ENCODE data around the gene GARRE1. TPM values are rescaled to one million over a fixed set of nuclear protein-coding genes. Genes with fewer than 3 reads are reported as not detected.

Gene GARRE1
- total RNA-seq, 2 experiments from 2014 or later = 16.1 to 16.6 TPM

DNA sequence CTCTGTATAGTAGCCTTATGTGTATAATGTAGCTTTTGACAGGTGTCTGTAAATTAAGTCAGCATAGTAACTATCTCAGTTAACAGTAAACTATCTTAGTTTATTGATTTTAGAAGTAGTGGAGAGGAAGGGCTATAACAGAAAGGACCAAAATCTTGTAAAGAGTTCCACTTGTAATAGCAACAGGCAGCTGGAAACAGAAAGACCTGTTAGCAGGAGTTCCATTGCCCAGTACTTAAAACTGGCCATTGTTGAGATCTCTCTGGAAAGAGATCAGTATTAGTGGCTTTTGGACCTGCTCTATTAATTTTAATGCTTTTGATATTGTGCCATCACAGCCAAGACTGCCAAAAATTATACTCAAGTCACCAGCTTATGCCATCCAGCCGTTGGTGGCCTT is 32.0 kb upstream of the GARRE1 start:
- CTCF ChIA-PET = interaction anchor here (0.9 to 2.5 kb wide), 2 partner anchors 10 to 25 kb away, joined by 3 to 12 read pairs; no protein-coding TSS in a partner anchor
- H3K27me3 Mint-ChIP-seq = no peaks in the 10 kb centered on the region

DNA sequence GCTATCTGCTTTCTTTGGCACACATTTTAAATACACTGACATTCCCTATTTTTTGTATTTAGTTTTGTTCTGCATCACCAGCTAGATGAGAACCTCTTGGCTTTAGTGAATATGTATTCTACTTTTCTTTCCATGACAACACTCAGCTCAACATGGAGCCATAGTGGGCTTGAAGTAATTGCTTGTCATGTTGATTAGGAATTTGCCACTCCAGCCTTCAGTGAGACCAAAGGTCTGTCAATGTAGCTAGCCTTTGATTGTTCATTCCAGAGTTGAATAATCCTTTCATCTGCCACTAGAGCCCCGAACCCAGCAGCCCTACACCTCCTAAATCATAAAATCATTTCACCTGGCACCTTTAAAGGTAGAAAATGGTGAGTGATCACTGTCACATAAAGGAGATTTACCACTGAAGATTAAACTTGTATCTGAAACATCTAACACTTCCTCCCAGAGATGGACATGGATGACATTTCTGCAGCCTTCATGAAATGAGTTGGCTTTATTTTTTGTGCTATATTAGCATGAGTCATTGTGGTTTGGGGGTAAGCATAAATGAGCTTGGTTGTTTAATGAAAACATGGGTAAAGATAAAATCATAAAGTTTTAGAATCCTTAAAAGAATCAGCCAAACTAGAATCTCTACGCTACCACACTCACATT is 29.2 kb upstream of the GARRE1 start:
- Mint-ChIP-seq H3K27ac (peak overlapping the region; percentile 66), H3K9me3 (no peaks in the 10 kb centered on the region), H3K4me3 (no peak overlapping the region), H3K27me3 (no peaks in the 10 kb centered on the region), H3K4me1 (peaks cover 45% of the 10 kb centered on the region), H3K36me3 (ENCODE audit: low read depth) (peaks cover 84% of the 10 kb centered on the region)
- CTCF ChIA-PET = interaction anchor here (0.8 to 1.1 kb wide), 2 partner anchors 9 to 122 kb away, joined by 3 read pairs; no protein-coding TSS in a partner anchor
- no peak for DNase-seq
- POLR2A ChIA-PET = no interaction called here

More for the DNA sequence above, 32.0 kb upstream of the GARRE1 start:
- Mint-ChIP-seq H3K9me3 (no peaks in the 10 kb centered on the region), H3K36me3 (ENCODE audit: low read depth) (peaks cover 79% of the 10 kb centered on the region), H3K4me1 (peaks cover 63% of the 10 kb centered on the region), H3K4me3 (no peak overlapping the region), H3K27ac (no peak overlapping the region)
- POLR2A ChIA-PET = no interaction called here
- DNase-seq = no peak

DNA sequence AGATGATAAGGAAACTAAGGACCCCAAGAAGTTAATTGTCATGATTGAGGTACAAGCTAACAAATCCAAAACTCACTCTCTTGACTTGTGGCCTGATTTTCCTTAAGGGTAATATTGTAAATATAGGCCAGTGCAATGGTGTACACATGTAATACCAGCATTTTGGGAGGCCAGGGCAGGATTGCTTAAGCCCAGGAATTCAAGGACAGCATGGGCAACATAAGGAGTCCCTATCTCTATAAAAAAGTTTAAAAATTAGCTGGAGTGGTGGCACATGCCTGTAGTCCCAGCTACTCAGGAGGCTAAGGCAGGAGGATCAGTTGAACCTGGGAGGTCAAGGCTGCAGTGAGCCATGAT is 28.7 kb upstream of the GARRE1 start:
- no peak for DNase-seq
- ChIA-PET CTCF (interaction anchor here (0.6 to 1.3 kb wide), 3 partner anchors 9 to 71 kb away, joined by 3 to 7 read pairs (median 4); partner anchors contain the start of gene LSM14A), POLR2A (no interaction called here)
- Mint-ChIP-seq H3K9me3 (no peaks in the 10 kb centered on the region), H3K36me3 (ENCODE audit: low read depth) (peaks cover 83% of the 10 kb centered on the region), H3K4me1 (peaks cover 41% of the 10 kb centered on the region), H3K27ac (peak overlapping the region; percentile 66), H3K4me3 (no peak overlapping the region), H3K27me3 (no peaks in the 10 kb centered on the region)

DNA sequence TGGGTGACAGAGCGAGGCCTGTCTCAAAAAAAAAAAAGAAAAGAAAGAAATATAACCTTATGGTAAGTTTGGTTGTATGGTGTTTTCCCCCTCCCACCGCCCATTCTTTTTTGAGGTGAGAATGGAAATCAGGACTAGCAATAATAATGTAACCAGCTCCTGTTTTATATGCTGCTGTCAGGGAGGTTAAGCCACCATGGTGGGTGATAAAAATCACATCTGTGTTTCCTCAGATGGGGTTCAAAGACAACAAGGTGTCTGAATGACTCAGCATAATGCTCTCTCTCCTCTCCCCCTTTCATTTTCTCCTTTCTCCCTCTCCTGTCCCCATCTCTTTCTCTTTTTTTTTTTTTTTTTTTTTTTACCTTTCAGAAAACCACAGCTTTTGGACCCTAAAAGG is 28.3 kb upstream of the GARRE1 start:
- Mint-ChIP-seq H3K9me3 (no peaks in the 10 kb centered on the region), H3K27ac (peak overlapping the region; percentile 66), H3K27me3 (no peaks in the 10 kb centered on the region), H3K4me3 (no peak overlapping the region), H3K4me1 (peaks cover 42% of the 10 kb centered on the region), H3K36me3 (ENCODE audit: low read depth) (peaks cover 81% of the 10 kb centered on the region)
- peak; percentile 14 for DNase-seq
- ChIA-PET POLR2A (interaction anchor here (0.6 kb wide), 1 partner anchor 978 kb away, joined by 3 read pairs; no protein-coding TSS in a partner anchor), CTCF (interaction anchor here (0.6 to 1.3 kb wide), 4 partner anchors 8 to 70 kb away, joined by 3 to 7 read pairs (median 4); partner anchors contain the start of gene LSM14A)

DNA sequence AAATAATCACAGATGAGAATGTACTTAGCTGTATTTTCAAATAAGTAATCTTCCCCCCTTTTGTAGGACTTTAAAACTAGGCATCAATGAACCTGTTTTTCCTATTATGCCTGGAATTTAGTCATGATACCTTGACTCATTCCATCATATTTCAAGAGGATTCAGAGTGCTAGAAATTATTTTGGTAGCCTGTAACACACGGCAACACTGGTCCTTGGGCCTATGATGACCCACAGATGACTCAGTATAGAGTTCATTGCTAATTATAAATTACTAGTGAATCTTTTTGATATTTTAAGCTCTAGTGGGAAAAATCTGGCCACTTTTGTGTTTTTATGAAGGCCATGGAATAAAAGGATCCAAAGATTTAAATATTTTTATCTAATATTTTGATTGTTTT is 26.0 kb upstream of the GARRE1 start:
- no peaks in the 10 kb centered on the region for H3K9me3 Mint-ChIP-seq
- POLR2A ChIA-PET = no interaction called here
- H3K36me3 Mint-ChIP-seq (ENCODE audit: low read depth) = peaks cover 66% of the 10 kb centered on the region

DNA sequence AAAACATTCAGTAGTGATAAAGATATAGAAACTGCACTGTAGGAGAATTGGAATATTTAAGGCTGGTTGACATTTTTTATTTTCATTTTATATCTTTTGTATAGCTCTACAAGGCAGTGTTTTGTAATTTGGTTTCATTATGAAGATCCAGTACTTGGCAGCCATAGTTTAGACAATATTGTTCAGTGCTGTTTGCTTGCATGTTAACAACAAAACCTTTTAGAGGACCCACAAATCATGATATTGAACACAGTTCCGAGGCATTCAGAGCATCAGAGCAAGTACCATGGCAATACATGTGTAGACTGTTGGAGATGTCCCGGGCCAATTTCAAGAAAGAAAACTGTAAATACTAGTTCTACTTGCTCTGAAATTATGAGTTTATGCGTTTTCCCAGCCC is 25.6 kb upstream of the GARRE1 start:
- Mint-ChIP-seq H3K36me3 (ENCODE audit: low read depth) (peaks cover 62% of the 10 kb centered on the region), H3K27ac (no peak overlapping the region), H3K9me3 (no peaks in the 10 kb centered on the region), H3K4me1 (peaks cover 60% of the 10 kb centered on the region), H3K4me3 (no peak overlapping the region), H3K27me3 (no peaks in the 10 kb centered on the region)
- POLR2A ChIA-PET = no interaction called here
- CTCF ChIA-PET = interaction anchor here (1.7 kb wide), 1 partner anchor 11 kb away, joined by 4 read pairs; no protein-coding TSS in a partner anchor
- no peak for DNase-seq

More for the DNA sequence above, 26.0 kb upstream of the GARRE1 start:
- Mint-ChIP-seq H3K27ac (no peak overlapping the region), H3K27me3 (no peaks in the 10 kb centered on the region), H3K4me1 (peaks cover 61% of the 10 kb centered on the region), H3K4me3 (no peak overlapping the region)
- CTCF ChIA-PET = interaction anchor here (1.7 kb wide), 1 partner anchor 11 kb away, joined by 4 read pairs; no protein-coding TSS in a partner anchor
- no peak for DNase-seq

DNA sequence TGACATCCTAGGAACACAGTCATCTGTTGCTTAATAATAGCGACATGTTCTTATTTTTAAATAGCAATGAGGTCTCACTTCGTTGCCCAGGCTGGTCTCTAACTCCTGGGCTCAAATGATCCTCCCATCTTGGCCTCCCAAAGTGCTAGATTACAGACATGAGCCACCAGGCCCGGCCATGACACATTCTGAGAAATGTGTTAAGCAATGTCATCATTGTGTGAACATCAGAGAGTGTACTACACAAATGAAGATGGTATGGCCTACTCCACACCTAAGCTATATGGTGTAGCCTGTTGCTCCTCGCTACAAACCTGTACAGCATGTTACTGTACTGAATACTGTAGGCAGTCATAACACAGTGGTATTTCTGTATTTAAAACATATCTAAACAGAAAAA is 24.6 kb upstream of the GARRE1 start:
- Mint-ChIP-seq H3K4me3 (no peak overlapping the region), H3K4me1 (peaks cover 56% of the 10 kb centered on the region), H3K27me3 (no peaks in the 10 kb centered on the region), H3K9me3 (no peaks in the 10 kb centered on the region), H3K36me3 (ENCODE audit: low read depth) (peaks cover 57% of the 10 kb centered on the region), H3K27ac (peak overlapping the region; percentile 16)
- ChIA-PET POLR2A (no interaction called here), CTCF (no interaction called here)
- DNase-seq = no peak

DNA sequence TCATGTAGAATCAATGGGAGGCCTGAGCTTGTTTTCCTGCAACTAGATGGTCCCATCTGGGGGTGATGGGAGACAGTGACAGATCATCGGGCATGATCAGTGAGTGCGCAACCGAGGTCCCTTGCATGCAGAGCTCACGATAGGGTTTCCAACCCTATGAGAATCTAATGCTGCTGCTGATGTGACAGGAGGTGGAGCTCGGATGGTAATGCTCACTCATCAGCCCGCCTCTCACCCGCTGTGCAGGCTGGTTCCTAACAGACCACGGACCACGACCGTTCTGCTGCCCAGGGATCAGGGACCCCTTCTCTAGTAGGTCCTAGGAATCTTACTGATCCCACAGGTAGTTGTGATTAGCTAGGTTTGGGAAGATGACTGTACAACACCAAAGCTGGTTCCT is 23.5 kb upstream of the GARRE1 start:
- H3K27ac Mint-ChIP-seq = no peak overlapping the region
- POLR2A ChIA-PET = no interaction called here
- no peak for DNase-seq
- CTCF ChIA-PET = interaction anchor here (2.8 kb wide), 1 partner anchor 9 kb away, joined by 12 read pairs; no protein-coding TSS in a partner anchor
- H3K4me3 Mint-ChIP-seq = no peak overlapping the region
- no peaks in the 10 kb centered on the region for H3K27me3 Mint-ChIP-seq
- peaks cover 45% of the 10 kb centered on the region for H3K4me1 Mint-ChIP-seq
- peaks cover 46% of the 10 kb centered on the region for H3K36me3 Mint-ChIP-seq (ENCODE audit: low read depth)
- no peaks in the 10 kb centered on the region for H3K9me3 Mint-ChIP-seq

DNA sequence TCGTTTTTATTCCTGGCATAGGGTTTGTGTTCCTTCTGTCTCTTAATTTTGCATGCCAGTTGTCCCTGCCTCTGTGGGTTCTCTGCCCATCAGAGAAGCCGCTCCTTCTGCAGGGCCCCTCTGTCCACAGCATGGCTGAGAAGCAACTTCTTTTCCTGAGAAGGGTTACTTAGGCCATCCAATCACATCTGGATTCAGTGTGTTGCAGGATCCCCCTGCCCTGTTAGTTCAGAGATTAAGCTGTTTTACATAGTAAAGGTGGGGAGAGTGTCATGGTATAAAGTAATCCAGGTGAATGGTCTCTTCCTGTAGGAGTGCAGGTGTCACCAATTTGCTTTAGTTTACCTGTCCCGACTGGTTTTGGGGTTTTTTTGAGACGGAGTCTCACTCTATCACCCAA is 22.9 kb upstream of the GARRE1 start:
- no peak overlapping the region for H3K4me3 Mint-ChIP-seq
- POLR2A ChIA-PET = no interaction called here
- peak overlapping the region; percentile 28 for H3K27ac Mint-ChIP-seq
- no peaks in the 10 kb centered on the region for H3K27me3 Mint-ChIP-seq
- CTCF ChIA-PET = interaction anchor here (1.9 to 2.8 kb wide), 2 partner anchors 10 to 18 kb away, joined by 7 to 12 read pairs; no protein-coding TSS in a partner anchor
- H3K4me1 Mint-ChIP-seq = peaks cover 39% of the 10 kb centered on the region
- H3K36me3 Mint-ChIP-seq (ENCODE audit: low read depth) = peaks cover 43% of the 10 kb centered on the region
- H3K9me3 Mint-ChIP-seq = no peaks in the 10 kb centered on the region
- no peak for DNase-seq

DNA sequence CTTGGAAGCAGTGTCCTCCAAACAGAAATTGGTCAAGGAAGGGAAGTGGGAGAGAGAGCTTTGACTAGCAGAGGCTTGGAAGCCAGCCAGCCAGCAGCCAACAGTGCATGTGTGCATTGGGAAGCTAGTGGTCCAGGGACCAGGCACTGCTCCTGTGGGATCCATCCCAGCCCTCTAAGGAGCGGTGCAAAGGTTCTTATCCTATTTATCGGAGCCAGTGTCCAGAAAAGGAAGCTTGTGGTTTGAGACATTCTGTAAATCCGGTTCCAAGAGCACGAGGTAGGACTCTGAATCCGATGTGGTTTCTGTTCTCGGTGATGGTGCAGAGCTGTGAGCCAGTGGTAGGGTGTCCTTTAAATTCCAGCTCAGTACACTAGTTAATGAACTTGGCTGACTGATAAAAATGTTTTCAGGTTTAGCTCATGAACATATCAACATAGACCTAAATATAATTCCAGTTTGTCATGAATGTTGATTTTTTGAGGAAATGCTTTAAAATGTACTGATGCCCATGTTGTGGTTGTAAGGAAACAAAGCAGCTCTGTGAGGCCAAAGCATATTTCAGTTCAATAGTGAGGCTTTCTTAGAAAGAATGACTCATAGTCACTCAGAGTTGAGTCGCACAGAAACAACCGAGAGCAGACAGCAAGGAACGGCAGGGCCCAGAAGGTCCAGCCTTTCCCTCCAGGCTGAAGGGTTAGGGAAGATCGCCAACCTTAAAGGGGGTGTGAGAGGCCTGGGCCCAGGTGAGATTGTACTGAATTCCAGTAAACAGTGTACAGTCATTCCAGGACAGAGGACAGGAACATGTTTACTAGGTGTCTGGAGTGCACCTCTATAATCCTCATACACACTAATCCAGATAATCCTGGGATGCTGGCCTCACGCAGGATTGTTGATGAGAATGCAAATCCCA is 21.5 kb upstream of the GARRE1 start:
- peak; percentile 22 for DNase-seq
- Mint-ChIP-seq H3K4me3 (peak overlapping the region; percentile 32), H3K36me3 (ENCODE audit: low read depth) (peaks cover 32% of the 10 kb centered on the region), H3K4me1 (peaks cover 27% of the 10 kb centered on the region), H3K9me3 (no peaks in the 10 kb centered on the region), H3K27me3 (no peaks in the 10 kb centered on the region), H3K27ac (peak overlapping the region; percentile 81)
- POLR2A ChIA-PET = interaction anchor here (0.7 kb wide), 1 partner anchor 96 kb away, joined by 5 read pairs; no protein-coding TSS in a partner anchor
- CTCF ChIA-PET = interaction anchor here (0.5 to 2.8 kb wide), 11 partner anchors 9 to 1156 kb away, joined by 3 to 12 read pairs (median 3); no protein-coding TSS in a partner anchor

DNA sequence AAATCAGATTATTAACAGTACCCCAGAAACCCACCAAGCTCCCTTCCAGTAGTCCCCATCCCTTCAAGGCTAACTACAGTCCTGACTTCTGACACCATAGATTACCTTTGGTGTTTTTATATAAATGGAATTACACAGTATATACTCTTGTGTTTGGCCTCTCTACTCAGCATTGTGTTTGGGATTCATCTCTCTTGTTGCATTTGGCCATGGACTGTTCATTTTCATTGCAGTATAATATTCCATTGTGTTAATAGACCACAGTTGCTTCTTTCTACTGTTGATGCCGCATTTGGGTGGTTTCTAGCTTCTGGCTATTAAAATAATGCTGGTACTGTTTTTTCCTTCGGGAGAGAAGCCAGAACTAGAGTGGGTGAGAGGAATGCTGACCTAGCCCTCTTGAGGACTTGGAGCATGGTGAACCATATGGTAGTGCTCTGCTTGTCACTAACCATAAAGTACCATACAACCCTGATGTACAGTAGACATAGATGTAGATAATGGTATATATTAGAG is 18.9 kb upstream of the GARRE1 start:
- ChIA-PET CTCF (no interaction called here), POLR2A (no interaction called here)
- Mint-ChIP-seq H3K27me3 (no peaks in the 10 kb centered on the region), H3K4me1 (peaks cover 31% of the 10 kb centered on the region), H3K4me3 (no peak overlapping the region), H3K27ac (no peak overlapping the region), H3K9me3 (no peaks in the 10 kb centered on the region), H3K36me3 (ENCODE audit: low read depth) (peaks cover 12% of the 10 kb centered on the region)
- DNase-seq = no peak

DNA sequence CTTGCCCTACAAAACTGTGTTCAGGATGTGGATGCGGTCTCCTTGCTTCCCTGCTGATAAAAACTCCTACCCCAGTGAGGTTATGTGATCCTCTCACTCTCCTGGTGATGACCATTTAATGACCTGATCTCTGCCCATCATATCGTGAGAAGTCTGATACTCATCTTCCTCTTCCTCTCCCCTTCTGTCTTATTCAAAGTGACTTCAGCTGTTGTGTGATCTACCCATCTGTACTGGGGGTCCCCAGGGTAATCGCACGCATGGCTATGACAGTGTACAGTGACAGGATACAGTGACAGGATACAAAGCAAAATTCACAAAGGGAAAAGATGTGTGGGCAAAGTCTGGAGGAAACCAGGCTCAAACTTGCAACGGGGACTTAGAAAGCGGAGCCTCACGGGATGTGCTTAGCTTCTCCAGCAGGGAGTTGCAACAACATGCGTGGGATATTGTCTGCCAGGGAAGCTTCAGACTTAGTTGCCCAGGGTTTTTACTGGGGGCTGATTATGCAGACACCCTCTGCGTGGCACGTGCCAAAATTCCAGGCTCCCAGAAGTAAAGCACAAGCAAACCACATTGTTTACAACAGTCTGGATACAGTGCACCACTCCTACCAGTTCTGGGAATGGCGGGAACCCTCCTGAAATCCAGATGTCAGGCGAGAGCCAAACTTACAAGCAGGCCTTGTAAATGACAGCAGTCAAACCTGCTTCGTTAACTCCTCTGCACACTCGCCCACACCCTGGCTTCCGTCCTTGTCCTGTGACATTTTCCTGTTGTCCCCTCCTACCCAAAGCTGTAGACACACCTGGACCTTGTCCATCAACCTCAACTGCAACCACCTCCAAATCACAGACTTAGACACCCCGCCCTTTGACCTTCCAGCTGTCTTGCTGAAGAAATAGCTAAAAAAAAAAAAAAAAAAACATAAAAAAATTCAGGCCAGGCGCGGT is 18.0 kb upstream of the GARRE1 start:
- POLR2A ChIA-PET = no interaction called here
- Mint-ChIP-seq H3K4me1 (peaks cover 26% of the 10 kb centered on the region), H3K27ac (no peak overlapping the region)

More for the DNA sequence above, 18.0 kb upstream of the GARRE1 start:
- no peak for DNase-seq
- H3K9me3 Mint-ChIP-seq = no peaks in the 10 kb centered on the region
- H3K4me3 Mint-ChIP-seq = no peak overlapping the region
- H3K36me3 Mint-ChIP-seq (ENCODE audit: low read depth) = peaks cover 11% of the 10 kb centered on the region
- CTCF ChIA-PET = interaction anchor here (0.6 to 1.8 kb wide), 3 partner anchors 13 to 147 kb away, joined by 3 to 5 read pairs (median 3); no protein-coding TSS in a partner anchor
- H3K27me3 Mint-ChIP-seq = no peaks in the 10 kb centered on the region
